ENCODE results near the gene HPSE. TPM values are rescaled to one million over a fixed set of nuclear protein-coding genes. Genes with fewer than 3 reads are reported as not detected.

The HPSE gene
- total RNA-seq, 2 donors from 2014 or later: 0.52 to 0.99 TPM

GRCh38 chr4:83257811-83258210 lies 76.8 kb downstream of the HPSE start:
- H3K27ac ChIP-seq: no peak overlapping the region
- H3K27me3 ChIP-seq: no peaks in the 10 kb centered on the region
- WGBS, 2 donors: 88 to 92% methylated on average over 7 of the region's 7 CpGs
- H3K4me1 ChIP-seq: peaks cover 15% of the 10 kb centered on the region
- DNase-seq (no peak), ATAC-seq (no peak)
- H3K4me3 ChIP-seq: no peak overlapping the region
- H3K9me3 ChIP-seq: no peaks in the 10 kb centered on the region
- intact Hi-C loops (cut with DNase I): loop anchor here (10.0 kb wide), 1 partner anchor 183 kb away; no protein-coding TSS in a partner anchor
- no peak for TF ChIP-seq POLR2A (IDR thresholded peaks at IDR 0.05)
- TF ChIP-seq, protein P1, sequence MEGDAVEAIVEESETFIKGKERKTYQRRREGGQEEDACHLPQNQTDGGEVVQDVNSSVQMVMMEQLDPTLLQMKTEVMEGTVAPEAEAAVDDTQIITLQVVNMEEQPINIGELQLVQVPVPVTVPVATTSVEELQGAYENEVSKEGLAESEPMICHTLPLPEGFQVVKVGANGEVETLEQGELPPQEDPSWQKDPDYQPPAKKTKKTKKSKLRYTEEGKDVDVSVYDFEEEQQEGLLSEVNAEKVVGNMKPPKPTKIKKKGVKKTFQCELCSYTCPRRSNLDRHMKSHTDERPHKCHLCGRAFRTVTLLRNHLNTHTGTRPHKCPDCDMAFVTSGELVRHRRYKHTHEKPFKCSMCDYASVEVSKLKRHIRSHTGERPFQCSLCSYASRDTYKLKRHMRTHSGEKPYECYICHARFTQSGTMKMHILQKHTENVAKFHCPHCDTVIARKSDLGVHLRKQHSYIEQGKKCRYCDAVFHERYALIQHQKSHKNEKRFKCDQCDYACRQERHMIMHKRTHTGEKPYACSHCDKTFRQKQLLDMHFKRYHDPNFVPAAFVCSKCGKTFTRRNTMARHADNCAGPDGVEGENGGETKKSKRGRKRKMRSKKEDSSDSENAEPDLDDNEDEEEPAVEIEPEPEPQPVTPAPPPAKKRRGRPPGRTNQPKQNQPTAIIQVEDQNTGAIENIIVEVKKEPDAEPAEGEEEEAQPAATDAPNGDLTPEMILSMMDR (IDR thresholded peaks at IDR 0.05): no peak
- H3K36me3 ChIP-seq (replicated peaks in 1 of 2; ENCODE audit: insufficient read depth in 1 of 2, low read depth in 2 of 2): no peaks in the 10 kb centered on the region

GRCh38 chr4:83255584-83255983 lies 79.1 kb downstream of the HPSE start:
- Histone ChIP-seq H3K36me3 (replicated peaks in 1 of 2; ENCODE audit: insufficient read depth in 1 of 2, low read depth in 2 of 2) (no peaks in the 10 kb centered on the region), H3K27me3 (no peaks in the 10 kb centered on the region), H3K27ac (no peak overlapping the region), H3K9me3 (no peaks in the 10 kb centered on the region), H3K4me1 (peaks cover 4% of the 10 kb centered on the region), H3K4me3 (no peak overlapping the region)
- intact Hi-C loops (cut with DNase I): loop anchor here (10.0 kb wide), 1 partner anchor 181 kb away; no protein-coding TSS in a partner anchor
- no peak for ATAC-seq
- 53 to 65% methylated on average over 1 of the region's 1 CpG for WGBS, 2 donors
- no peak for TF ChIP-seq POLR2A (IDR thresholded peaks at IDR 0.05)
- TF ChIP-seq, protein P1 (IDR thresholded peaks at IDR 0.05): no peak
- no peak for DNase-seq

DNA sequence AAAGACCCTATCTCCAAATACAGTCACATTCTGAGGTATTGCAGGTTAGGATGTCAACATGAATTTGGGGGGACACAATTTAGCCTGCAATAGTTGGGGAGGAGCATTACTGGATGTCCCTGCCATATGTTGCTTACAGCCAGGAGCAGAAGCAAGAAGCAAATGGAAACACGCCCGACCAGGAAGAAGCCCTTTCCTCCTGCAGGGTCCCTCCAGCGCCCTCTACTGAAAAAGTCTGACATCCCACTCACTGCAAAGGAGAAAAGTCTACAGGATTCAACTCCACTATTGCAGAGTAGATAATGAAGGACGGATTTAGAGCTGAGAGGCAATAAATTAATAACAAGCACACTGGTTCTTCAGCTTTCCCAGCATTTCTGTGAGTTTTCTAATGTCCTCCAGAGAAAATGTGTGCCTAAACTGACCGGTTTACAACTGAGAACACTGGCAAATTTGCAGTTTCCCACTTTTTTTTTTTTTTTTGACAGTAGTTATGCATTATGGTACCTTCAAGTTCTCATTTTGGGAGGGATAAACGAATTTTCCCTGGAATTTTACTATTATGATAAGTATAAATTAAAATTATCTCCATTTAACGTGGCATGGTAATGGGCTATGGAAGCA lies 81.8 kb downstream of the HPSE start:
- Histone ChIP-seq H3K4me1 (no peaks in the 10 kb centered on the region), H3K4me3 (no peak overlapping the region), H3K9me3 (no peaks in the 10 kb centered on the region), H3K27me3 (no peaks in the 10 kb centered on the region), H3K27ac (no peak overlapping the region), H3K36me3 (replicated peaks in 1 of 2; ENCODE audit: insufficient read depth in 1 of 2, low read depth in 2 of 2) (no peaks in the 10 kb centered on the region)
- intact Hi-C loops (cut with DNase I): loop anchor here (10.0 kb wide), 1 partner anchor 178 kb away; no protein-coding TSS in a partner anchor
- TF ChIP-seq POLR2A (IDR thresholded peaks at IDR 0.05): no peak
- TF ChIP-seq, protein P1 (IDR thresholded peaks at IDR 0.05): peak; percentile 8 to 57 (median 38)
- 38 to 42% methylated on average over 7 of the region's 7 CpGs for WGBS, 2 donors
- peak; percentile 40 to 82 (median 69) for DNase-seq
- ATAC-seq: peak; percentile 59

DNA sequence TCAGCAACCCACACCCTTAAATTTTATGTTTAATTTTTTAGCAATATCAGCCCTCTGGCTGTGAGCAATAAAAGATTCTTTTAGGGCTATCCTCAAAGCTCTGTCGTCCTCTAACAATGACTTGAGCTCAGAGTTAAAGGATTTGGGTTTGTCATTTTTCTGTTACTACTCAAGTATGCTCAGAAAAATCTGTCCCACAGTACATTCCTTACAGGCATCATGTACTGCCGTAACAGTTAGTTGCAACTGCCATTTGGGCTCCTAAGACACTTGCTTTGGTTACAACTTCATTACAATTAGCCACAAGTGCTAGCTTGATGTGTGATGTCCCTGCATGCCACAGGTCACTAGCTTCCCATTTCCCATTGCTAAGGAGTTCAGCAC lies 83.2 kb downstream of the HPSE start:
- Histone ChIP-seq H3K9me3 (no peaks in the 10 kb centered on the region), H3K27ac (no peak overlapping the region), H3K27me3 (no peaks in the 10 kb centered on the region), H3K36me3 (replicated peaks in 1 of 2; ENCODE audit: insufficient read depth in 1 of 2, low read depth in 2 of 2) (no peaks in the 10 kb centered on the region), H3K4me3 (no peak overlapping the region), H3K4me1 (no peaks in the 10 kb centered on the region)
- WGBS, 2 donors: 40 to 85% methylated on average over 2 of the region's 2 CpGs
- intact Hi-C loops (cut with DNase I): loop anchor here (10.0 kb wide), 1 partner anchor 177 kb away; no protein-coding TSS in a partner anchor
- TF ChIP-seq, protein P1 (IDR thresholded peaks at IDR 0.05): no peak
- no peak for TF ChIP-seq POLR2A (IDR thresholded peaks at IDR 0.05)
- no peak for ATAC-seq
- no peak for DNase-seq

All from body of pancreas (tissue), 4 donors.